ENCODE measurements around the gene ACOT11.

Gene ACOT11

DNA sequence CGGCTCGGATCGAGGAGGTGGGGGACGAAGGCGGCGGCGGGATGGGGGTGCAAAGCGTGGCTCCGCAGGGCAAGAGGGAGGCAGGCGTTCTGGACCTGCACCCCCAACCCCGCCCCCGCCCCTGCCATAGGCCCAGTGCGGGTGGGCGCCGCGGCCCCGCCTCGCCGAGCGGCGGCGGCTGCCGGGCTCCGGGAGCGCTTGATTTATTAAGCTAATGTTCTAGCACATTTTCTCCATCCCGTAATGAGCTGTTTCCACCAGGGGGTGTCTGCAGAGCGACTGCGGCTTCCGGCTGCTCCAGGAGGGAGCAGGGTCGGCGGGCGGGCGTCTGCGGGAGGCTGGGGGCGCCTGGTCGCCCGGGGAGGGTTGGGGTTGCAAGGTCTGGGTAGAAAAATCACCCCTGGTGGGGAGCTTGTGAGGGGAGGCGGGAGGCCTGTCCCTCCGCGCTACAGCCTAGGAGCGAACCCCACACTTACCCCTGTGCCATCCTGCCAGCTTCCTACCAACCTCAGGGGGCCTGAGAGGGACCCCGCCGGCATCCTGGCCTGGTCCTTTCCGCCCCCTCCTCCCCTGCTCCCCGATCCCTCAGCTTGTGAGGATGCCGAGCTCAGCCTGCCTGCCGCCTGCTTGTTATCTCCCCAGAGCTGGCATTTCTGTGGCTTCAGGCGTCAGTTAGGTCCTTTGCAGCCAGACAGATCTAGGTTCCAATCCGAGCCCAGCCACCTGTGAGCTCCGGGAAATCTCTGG lies 48.5 kb upstream of the ACOT11 start (continued):
- TF ChIP-seq, protein P1, sequence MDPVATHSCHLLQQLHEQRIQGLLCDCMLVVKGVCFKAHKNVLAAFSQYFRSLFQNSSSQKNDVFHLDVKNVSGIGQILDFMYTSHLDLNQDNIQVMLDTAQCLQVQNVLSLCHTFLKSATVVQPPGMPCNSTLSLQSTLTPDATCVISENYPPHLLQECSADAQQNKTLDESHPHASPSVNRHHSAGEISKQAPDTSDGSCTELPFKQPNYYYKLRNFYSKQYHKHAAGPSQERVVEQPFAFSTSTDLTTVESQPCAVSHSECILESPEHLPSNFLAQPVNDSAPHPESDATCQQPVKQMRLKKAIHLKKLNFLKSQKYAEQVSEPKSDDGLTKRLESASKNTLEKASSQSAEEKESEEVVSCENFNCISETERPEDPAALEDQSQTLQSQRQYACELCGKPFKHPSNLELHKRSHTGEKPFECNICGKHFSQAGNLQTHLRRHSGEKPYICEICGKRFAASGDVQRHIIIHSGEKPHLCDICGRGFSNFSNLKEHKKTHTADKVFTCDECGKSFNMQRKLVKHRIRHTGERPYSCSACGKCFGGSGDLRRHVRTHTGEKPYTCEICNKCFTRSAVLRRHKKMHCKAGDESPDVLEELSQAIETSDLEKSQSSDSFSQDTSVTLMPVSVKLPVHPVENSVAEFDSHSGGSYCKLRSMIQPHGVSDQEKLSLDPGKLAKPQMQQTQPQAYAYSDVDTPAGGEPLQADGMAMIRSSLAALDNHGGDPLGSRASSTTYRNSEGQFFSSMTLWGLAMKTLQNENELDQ (tag by site-specific recombination; IDR thresholded peaks at IDR 0.05; ENCODE audit: low read depth) = no peak
- TF ChIP-seq, protein P2, sequence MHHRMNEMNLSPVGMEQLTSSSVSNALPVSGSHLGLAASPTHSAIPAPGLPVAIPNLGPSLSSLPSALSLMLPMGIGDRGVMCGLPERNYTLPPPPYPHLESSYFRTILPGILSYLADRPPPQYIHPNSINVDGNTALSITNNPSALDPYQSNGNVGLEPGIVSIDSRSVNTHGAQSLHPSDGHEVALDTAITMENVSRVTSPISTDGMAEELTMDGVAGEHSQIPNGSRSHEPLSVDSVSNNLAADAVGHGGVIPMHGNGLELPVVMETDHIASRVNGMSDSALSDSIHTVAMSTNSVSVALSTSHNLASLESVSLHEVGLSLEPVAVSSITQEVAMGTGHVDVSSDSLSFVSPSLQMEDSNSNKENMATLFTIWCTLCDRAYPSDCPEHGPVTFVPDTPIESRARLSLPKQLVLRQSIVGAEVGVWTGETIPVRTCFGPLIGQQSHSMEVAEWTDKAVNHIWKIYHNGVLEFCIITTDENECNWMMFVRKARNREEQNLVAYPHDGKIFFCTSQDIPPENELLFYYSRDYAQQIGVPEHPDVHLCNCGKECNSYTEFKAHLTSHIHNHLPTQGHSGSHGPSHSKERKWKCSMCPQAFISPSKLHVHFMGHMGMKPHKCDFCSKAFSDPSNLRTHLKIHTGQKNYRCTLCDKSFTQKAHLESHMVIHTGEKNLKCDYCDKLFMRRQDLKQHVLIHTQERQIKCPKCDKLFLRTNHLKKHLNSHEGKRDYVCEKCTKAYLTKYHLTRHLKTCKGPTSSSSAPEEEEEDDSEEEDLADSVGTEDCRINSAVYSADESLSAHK (tag by site-specific recombination; IDR thresholded peaks at IDR 0.05) = no peak
- TF ChIP-seq ZNF544 (tag by site-specific recombination; IDR thresholded peaks at IDR 0.05) = no peak
- TF ChIP-seq HOXC10 (CRISPR knock-in tag; IDR thresholded peaks at IDR 0.05) = no peak
- no peak for TF ChIP-seq ZNF16 (tag by site-specific recombination; IDR thresholded peaks at IDR 0.05; ENCODE audit: low read depth)
- TF ChIP-seq, protein P3, sequence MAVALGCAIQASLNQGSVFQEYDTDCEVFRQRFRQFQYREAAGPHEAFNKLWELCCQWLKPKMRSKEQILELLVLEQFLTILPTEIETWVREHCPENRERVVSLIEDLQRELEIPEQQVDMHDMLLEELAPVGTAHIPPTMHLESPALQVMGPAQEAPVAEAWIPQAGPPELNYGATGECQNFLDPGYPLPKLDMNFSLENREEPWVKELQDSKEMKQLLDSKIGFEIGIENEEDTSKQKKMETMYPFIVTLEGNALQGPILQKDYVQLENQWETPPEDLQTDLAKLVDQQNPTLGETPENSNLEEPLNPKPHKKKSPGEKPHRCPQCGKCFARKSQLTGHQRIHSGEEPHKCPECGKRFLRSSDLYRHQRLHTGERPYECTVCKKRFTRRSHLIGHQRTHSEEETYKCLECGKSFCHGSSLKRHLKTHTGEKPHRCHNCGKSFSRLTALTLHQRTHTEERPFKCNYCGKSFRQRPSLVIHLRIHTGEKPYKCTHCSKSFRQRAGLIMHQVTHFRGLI (tag by site-specific recombination; IDR thresholded peaks at IDR 0.05) = no peak
- TF ChIP-seq ZNF677 (tag by site-specific recombination; IDR thresholded peaks at IDR 0.05) = no peak
- TF ChIP-seq, protein P4, sequence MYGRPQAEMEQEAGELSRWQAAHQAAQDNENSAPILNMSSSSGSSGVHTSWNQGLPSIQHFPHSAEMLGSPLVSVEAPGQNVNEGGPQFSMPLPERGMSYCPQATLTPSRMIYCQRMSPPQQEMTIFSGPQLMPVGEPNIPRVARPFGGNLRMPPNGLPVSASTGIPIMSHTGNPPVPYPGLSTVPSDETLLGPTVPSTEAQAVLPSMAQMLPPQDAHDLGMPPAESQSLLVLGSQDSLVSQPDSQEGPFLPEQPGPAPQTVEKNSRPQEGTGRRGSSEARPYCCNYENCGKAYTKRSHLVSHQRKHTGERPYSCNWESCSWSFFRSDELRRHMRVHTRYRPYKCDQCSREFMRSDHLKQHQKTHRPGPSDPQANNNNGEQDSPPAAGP (tag by site-specific recombination; IDR thresholded peaks at IDR 0.05) = no peak
- TF ChIP-seq ZNF433 (tag by site-specific recombination; IDR thresholded peaks at IDR 0.05; ENCODE audit: low read depth) = no peak
- no peak for TF ChIP-seq ZNF350 (tag by site-specific recombination; IDR thresholded peaks at IDR 0.05)
- TF ChIP-seq, protein P5, sequence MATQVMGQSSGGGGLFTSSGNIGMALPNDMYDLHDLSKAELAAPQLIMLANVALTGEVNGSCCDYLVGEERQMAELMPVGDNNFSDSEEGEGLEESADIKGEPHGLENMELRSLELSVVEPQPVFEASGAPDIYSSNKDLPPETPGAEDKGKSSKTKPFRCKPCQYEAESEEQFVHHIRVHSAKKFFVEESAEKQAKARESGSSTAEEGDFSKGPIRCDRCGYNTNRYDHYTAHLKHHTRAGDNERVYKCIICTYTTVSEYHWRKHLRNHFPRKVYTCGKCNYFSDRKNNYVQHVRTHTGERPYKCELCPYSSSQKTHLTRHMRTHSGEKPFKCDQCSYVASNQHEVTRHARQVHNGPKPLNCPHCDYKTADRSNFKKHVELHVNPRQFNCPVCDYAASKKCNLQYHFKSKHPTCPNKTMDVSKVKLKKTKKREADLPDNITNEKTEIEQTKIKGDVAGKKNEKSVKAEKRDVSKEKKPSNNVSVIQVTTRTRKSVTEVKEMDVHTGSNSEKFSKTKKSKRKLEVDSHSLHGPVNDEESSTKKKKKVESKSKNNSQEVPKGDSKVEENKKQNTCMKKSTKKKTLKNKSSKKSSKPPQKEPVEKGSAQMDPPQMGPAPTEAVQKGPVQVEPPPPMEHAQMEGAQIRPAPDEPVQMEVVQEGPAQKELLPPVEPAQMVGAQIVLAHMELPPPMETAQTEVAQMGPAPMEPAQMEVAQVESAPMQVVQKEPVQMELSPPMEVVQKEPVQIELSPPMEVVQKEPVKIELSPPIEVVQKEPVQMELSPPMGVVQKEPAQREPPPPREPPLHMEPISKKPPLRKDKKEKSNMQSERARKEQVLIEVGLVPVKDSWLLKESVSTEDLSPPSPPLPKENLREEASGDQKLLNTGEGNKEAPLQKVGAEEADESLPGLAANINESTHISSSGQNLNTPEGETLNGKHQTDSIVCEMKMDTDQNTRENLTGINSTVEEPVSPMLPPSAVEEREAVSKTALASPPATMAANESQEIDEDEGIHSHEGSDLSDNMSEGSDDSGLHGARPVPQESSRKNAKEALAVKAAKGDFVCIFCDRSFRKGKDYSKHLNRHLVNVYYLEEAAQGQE (tag by site-specific recombination; IDR thresholded peaks at IDR 0.05) = no peak
- no peak for TF ChIP-seq ZBTB1 (tag by site-specific recombination; IDR thresholded peaks at IDR 0.05)
- no peak for TF ChIP-seq ZNF664 (tag by site-specific recombination; IDR thresholded peaks at IDR 0.05)
- TF ChIP-seq, protein P6, sequence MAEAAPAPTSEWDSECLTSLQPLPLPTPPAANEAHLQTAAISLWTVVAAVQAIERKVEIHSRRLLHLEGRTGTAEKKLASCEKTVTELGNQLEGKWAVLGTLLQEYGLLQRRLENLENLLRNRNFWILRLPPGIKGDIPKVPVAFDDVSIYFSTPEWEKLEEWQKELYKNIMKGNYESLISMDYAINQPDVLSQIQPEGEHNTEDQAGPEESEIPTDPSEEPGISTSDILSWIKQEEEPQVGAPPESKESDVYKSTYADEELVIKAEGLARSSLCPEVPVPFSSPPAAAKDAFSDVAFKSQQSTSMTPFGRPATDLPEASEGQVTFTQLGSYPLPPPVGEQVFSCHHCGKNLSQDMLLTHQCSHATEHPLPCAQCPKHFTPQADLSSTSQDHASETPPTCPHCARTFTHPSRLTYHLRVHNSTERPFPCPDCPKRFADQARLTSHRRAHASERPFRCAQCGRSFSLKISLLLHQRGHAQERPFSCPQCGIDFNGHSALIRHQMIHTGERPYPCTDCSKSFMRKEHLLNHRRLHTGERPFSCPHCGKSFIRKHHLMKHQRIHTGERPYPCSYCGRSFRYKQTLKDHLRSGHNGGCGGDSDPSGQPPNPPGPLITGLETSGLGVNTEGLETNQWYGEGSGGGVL (tag by site-specific recombination; IDR thresholded peaks at IDR 0.05) = no peak
- TF ChIP-seq ZNF239 (tag by site-specific recombination; IDR thresholded peaks at IDR 0.05) = no peak
- TF ChIP-seq ZFP69B (tag by site-specific recombination; IDR thresholded peaks at IDR 0.05) = no peak
- no peak for TF ChIP-seq ZNF138 (tag by site-specific recombination; IDR thresholded peaks at IDR 0.05; ENCODE audit: borderline replicate concordance)
- TF ChIP-seq ZNF184 (tag by site-specific recombination; IDR thresholded peaks at IDR 0.05) = no peak
- TF ChIP-seq, protein P7, sequence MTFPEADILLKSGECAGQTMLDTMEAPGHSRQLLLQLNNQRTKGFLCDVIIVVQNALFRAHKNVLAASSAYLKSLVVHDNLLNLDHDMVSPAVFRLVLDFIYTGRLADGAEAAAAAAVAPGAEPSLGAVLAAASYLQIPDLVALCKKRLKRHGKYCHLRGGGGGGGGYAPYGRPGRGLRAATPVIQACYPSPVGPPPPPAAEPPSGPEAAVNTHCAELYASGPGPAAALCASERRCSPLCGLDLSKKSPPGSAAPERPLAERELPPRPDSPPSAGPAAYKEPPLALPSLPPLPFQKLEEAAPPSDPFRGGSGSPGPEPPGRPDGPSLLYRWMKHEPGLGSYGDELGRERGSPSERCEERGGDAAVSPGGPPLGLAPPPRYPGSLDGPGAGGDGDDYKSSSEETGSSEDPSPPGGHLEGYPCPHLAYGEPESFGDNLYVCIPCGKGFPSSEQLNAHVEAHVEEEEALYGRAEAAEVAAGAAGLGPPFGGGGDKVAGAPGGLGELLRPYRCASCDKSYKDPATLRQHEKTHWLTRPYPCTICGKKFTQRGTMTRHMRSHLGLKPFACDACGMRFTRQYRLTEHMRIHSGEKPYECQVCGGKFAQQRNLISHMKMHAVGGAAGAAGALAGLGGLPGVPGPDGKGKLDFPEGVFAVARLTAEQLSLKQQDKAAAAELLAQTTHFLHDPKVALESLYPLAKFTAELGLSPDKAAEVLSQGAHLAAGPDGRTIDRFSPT (tag by site-specific recombination; IDR thresholded peaks at IDR 0.05) = peak; percentile 37; the same call in 1 of the 2 replicates
- TF ChIP-seq REPIN1 (tag by site-specific recombination; IDR thresholded peaks at IDR 0.05; ENCODE audit: low read depth) = no peak
- TF ChIP-seq ZNF670 (tag by site-specific recombination; IDR thresholded peaks at IDR 0.05; ENCODE audit: low read depth) = no peak
- no peak for TF ChIP-seq ZNF311 (tag by site-specific recombination; IDR thresholded peaks at IDR 0.05; ENCODE audit: borderline replicate concordance)
- TF ChIP-seq GLIS2 (tag by site-specific recombination; IDR thresholded peaks at IDR 0.05) = peak; percentile 60
- no peak for TF ChIP-seq ZNF157 (tag by site-specific recombination; IDR thresholded peaks at IDR 0.05)
